HEK293T (cell line): ENCODE data around the gene ALDH16A1.

Experiments used
- CTCF ChIA-PET: fragments of 350-600 bp; formaldehyde crosslinking; extraction: SDS; loops from one replicate; lab custom pipeline; 2021; ENCODE audit warnings: antibody characterized with exemption, inconsistent platforms; lab: Yijun Ruan, JAX
- POLR2A ChIA-PET: fragments of 350-600 bp; formaldehyde crosslinking; extraction: SDS; loops from one replicate; lab custom pipeline; 2020; ENCODE audit warnings: antibody characterized with exemption, inconsistent platforms; lab: Yijun Ruan, JAX
- DNase-seq: peaks from one replicate; pipeline ENCODE4 v3.0.0; 2012; ENCODE audit warnings: mixed read lengths; ENCODE audit errors: extremely low spot score
- ARNT ChIP-seq: fragments of 450-650 bp; IDR thresholded peaks from 2 replicates; pipeline ENCODE4 v1.6.1; 2017; ENCODE audit warnings: mild to moderate bottlenecking
- BHLHE40 ChIP-seq: fragments of 450-650 bp; IDR thresholded peaks from 2 replicates; pipeline ENCODE4 v1.6.1; 2016; ENCODE audit warnings: mild to moderate bottlenecking, moderate library complexity, borderline replicate concordance
- CTBP1 ChIP-seq: fragments of 450-650 bp; IDR thresholded peaks from 2 replicates; pipeline ENCODE4 v1.6.1; 2016; ENCODE audit warnings: borderline replicate concordance
- ELF4 ChIP-seq: fragments of 450-650 bp; IDR thresholded peaks from 2 replicates; pipeline ENCODE4 v1.6.1; 2017; ENCODE audit warnings: antibody characterized with exemption
- FOXA1 ChIP-seq: fragments of 450-650 bp; IDR thresholded peaks from 2 replicates; pipeline ENCODE4 v1.6.1; 2016; ENCODE audit warnings: mild to moderate bottlenecking
- FOXK2 ChIP-seq: fragments of 450-650 bp; IDR thresholded peaks from 2 replicates; pipeline ENCODE4 v1.6.1; 2016; ENCODE audit warnings: mild to moderate bottlenecking
- FOXM1 ChIP-seq: fragments of 450-650 bp; IDR thresholded peaks from 2 replicates; pipeline ENCODE4 v1.6.1; 2017; ENCODE audit warnings: mild to moderate bottlenecking, borderline replicate concordance
- HDGF ChIP-seq: fragments of 450-650 bp; IDR thresholded peaks from 2 replicates; pipeline ENCODE4 v1.6.1; 2017; ENCODE audit warnings: antibody characterized with exemption, borderline replicate concordance
- L3MBTL2 ChIP-seq: fragments of 450-650 bp; conservative IDR thresholded peaks from 2 replicates; pipeline ENCODE4 v1.6.1; 2016; ENCODE audit warnings: mild to moderate bottlenecking
- LEF1 ChIP-seq: fragments of 450-650 bp; IDR thresholded peaks from 2 replicates; pipeline ENCODE4 v1.6.1; 2017; ENCODE audit warnings: mild to moderate bottlenecking, borderline replicate concordance
- NFRKB ChIP-seq: fragments of 450-650 bp; IDR thresholded peaks from 2 replicates; pipeline ENCODE4 v1.6.1; 2016; ENCODE audit warnings: mild to moderate bottlenecking, moderate library complexity
- SP1 ChIP-seq: fragments of 450-650 bp; IDR thresholded peaks from 2 replicates; pipeline ENCODE4 v1.6.1; 2017
- SUZ12 ChIP-seq: fragments of 450-650 bp; IDR thresholded peaks from 2 replicates; pipeline ENCODE4 v1.6.1; 2016; ENCODE audit warnings: mild to moderate bottlenecking
- TARDBP ChIP-seq: fragments of 450-650 bp; IDR thresholded peaks from 2 replicates; pipeline ENCODE4 v1.6.1; 2016
- ZNF384 ChIP-seq: fragments of 450-650 bp; IDR thresholded peaks from 2 replicates; pipeline ENCODE4 v1.6.1; 2016
- TF ChIP-seq, protein P1 (sequence below): fragments of 450-650 bp; IDR thresholded peaks from 2 replicates; pipeline ENCODE4 v1.6.1; 2016

Gene ALDH16A1

GRCh38 chr19:49490287-49491029 lies 37.4 kb downstream of the ALDH16A1 start:
- no peak for TF ChIP-seq CTBP1
- TF ChIP-seq FOXK2 = no peak
- no peak for TF ChIP-seq BHLHE40
- no peak for TF ChIP-seq ELF4
- TF ChIP-seq SP1 = no peak
- POLR2A ChIA-PET = no interaction called here
- no peak for DNase-seq

DNA sequence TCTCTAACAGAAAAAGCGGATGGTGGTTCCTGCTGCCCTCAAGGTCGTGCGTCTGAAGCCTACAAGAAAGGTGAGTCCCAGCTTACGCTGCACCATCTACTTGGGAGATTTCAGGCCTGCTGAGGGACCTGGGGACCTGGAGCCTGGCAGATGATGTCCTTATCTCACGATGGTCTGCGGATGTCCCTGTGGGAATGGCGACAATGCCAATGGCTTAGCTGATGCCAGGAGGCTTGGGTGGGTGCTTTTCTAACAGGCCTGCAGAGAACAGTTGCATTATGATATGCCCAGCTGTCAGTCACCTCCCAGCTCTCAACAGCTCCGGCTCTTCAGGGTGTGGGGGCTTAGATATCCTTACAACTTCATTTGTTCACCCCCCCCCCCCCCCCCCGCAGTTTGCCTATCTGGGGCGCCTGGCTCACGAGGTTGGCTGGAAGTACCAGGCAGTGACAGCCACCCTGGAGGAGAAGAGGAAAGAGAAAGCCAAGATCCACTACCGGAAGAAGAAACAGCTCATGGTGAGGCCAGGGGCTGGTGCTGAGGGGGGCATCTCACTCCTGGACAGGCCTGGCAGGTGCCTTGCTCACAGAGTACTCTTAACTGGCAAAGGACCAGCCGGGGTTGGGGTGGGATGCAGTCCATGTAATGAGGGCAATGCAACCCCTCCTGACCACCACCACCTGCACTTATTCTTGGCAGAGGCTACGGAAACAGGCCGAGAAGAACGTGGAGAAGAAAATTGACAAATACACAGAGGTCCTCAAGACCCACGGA lies 38.2 kb downstream of the ALDH16A1 start:
- TF ChIP-seq BHLHE40 (no peak), NFRKB (no peak), ZNF384 (no peak), ELF4 (no peak), FOXA1 (no peak), FOXK2 (no peak), LEF1 (no peak), SUZ12 (no peak), ARNT (no peak), CTBP1 (no peak), TARDBP (no peak), HDGF (no peak), FOXM1 (no peak), L3MBTL2 (no peak), SP1 (no peak)
- TF ChIP-seq, protein P1, sequence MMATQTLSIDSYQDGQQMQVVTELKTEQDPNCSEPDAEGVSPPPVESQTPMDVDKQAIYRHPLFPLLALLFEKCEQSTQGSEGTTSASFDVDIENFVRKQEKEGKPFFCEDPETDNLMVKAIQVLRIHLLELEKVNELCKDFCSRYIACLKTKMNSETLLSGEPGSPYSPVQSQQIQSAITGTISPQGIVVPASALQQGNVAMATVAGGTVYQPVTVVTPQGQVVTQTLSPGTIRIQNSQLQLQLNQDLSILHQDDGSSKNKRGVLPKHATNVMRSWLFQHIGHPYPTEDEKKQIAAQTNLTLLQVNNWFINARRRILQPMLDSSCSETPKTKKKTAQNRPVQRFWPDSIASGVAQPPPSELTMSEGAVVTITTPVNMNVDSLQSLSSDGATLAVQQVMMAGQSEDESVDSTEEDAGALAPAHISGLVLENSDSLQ = no peak
- DNase-seq = no peak
- ChIA-PET CTCF (interaction anchor here (0.7 to 1.2 kb wide), 2 partner anchors 13 to 20 kb away, joined by 3 read pairs; no protein-coding TSS in a partner anchor), POLR2A (interaction anchor here (1.3 to 5.9 kb wide), 2 partner anchors 10 to 39 kb away, joined by 7 to 41 read pairs; partner anchors contain the start of genes ALDH16A1 and PIH1D1)

More at GRCh38 chr19:49490287-49491029, 37.4 kb downstream of the ALDH16A1 start:
- CTCF ChIA-PET = interaction anchor here (0.7 kb wide), 1 partner anchor 21 kb away, joined by 3 read pairs; no protein-coding TSS in a partner anchor

GRCh38 chr19:49491804-49492572 lies 39.0 kb downstream of the ALDH16A1 start:
- no peak for DNase-seq
- TF ChIP-seq ELF4 (peak; percentile 5; the same call in 1 of the 2 replicates), TARDBP (no peak), FOXA1 (no peak), SUZ12 (no peak)
- TF ChIP-seq, protein P1 = no peak
- POLR2A ChIA-PET = interaction anchor here (0.5 to 5.9 kb wide), 10 partner anchors 10 to 92 kb away, joined by 3 to 41 read pairs (median 3); partner anchors contain the start of genes ALDH16A1, NOSIP, PIH1D1 and RCN3
- CTCF ChIA-PET = interaction anchor here (1.0 to 1.3 kb wide), 3 partner anchors 13 to 18 kb away, joined by 3 read pairs; no protein-coding TSS in a partner anchor

GRCh38 chr19:49492573-49493405 lies 39.8 kb downstream of the ALDH16A1 start:
- POLR2A ChIA-PET = interaction anchor here (0.5 to 5.9 kb wide), 10 partner anchors 11 to 91 kb away, joined by 3 to 41 read pairs (median 3); partner anchors contain the start of genes ALDH16A1, NOSIP, PIH1D1 and RCN3
- no peak for DNase-seq
- CTCF ChIA-PET = interaction anchor here (0.8 to 1.3 kb wide), 3 partner anchors 17 to 54 kb away, joined by 3 read pairs; no protein-coding TSS in a partner anchor
- no peak for TF ChIP-seq ARNT
- TF ChIP-seq, protein P1 = no peak
- peak; percentile 29; the same call in 1 of the 2 replicates for TF ChIP-seq ELF4
- no peak for TF ChIP-seq SP1
- TF ChIP-seq TARDBP = no peak
- TF ChIP-seq FOXK2 = peak; percentile 89
- TF ChIP-seq BHLHE40 = peak; percentile 9; the same call in 1 of the 2 replicates
- TF ChIP-seq NFRKB = no peak; the same call in 1 of the 2 replicates
- no peak for TF ChIP-seq FOXA1
- TF ChIP-seq L3MBTL2 = peak; percentile 34; the same call in 1 of the 2 replicates
- no peak for TF ChIP-seq ZNF384
- no peak for TF ChIP-seq LEF1
- no peak for TF ChIP-seq FOXM1
- TF ChIP-seq CTBP1 = no peak
